Effector memory CD8-positive, alpha-beta T cell (primary cell): ENCODE data around the gene WWOX.

Experiments
- ATAC-seq: fragments of 150-1000 bp; cut with Tn5 transposase; replicated peaks from 2 replicates; pipeline ENCODE4 v1.10.0; 2021; ENCODE audit warnings: mild to moderate bottlenecking, moderate library complexity
- DNase-seq, 3 experiments: peaks; one replicate each; pipeline ENCODE4 v3.0.0; 2021
- H3K27ac Mint-ChIP-seq, 2 donors: one replicate each; pipeline ENCODE4 v1.8.0; 2022; ENCODE audit warnings: mild to moderate bottlenecking in 2 of 2, mixed read lengths in 2 of 2, moderate library complexity in 2 of 2
- H3K27me3 Mint-ChIP-seq, 2 donors: one replicate each; pipeline ENCODE4 v1.8.0; 2022; ENCODE audit warnings: mixed read lengths in 2 of 2
- H3K36me3 Mint-ChIP-seq: one replicate; pipeline ENCODE4 v1.8.0; 2022; ENCODE audit warnings: mild to moderate bottlenecking, moderate library complexity, mixed read lengths; ENCODE audit not compliant: insufficient read depth
- H3K4me1 Mint-ChIP-seq, 2 donors: one replicate each; pipeline ENCODE4 v1.8.0; 2022; ENCODE audit warnings: low read depth in 2 of 2, mixed read lengths in 2 of 2
- H3K4me3 Mint-ChIP-seq, 2 donors: one replicate each; pipeline ENCODE4 v1.8.0; 2022; ENCODE audit warnings: mild to moderate bottlenecking in 2 of 2, mixed read lengths in 2 of 2, moderate library complexity in 2 of 2
- H3K9me3 Mint-ChIP-seq, 2 donors: one replicate each; pipeline ENCODE4 v1.8.0; 2022; ENCODE audit warnings: mixed read lengths in 2 of 2

WWOX gene

GRCh38 chr16:78552106-78552675 is 452.7 kb downstream of the WWOX start:
- H3K9me3 Mint-ChIP-seq = no peaks in the 10 kb centered on the region
- peak overlapping the region in 1 of 2 donors; percentile 24 for H3K4me3 Mint-ChIP-seq
- H3K36me3 Mint-ChIP-seq = peaks cover 7% of the 10 kb centered on the region
- ATAC-seq (no peak), DNase-seq (no peak)
- no peak overlapping the region for H3K27ac Mint-ChIP-seq
- peaks cover 0 to 14% of the 10 kb centered on the region in 2 donors for H3K27me3 Mint-ChIP-seq
- peaks cover 19 to 20% of the 10 kb centered on the region in 2 donors for H3K4me1 Mint-ChIP-seq

GRCh38 chr16:78552716-78553115 is 453.3 kb downstream of the WWOX start:
- H3K4me3 Mint-ChIP-seq = no peak overlapping the region
- H3K9me3 Mint-ChIP-seq = no peaks in the 10 kb centered on the region
- H3K4me1 Mint-ChIP-seq = peaks cover 19 to 20% of the 10 kb centered on the region in 2 donors
- DNase-seq (no peak), ATAC-seq (no peak)
- no peak overlapping the region for H3K27ac Mint-ChIP-seq
- peaks cover 0 to 14% of the 10 kb centered on the region in 2 donors for H3K27me3 Mint-ChIP-seq
- H3K36me3 Mint-ChIP-seq = peaks cover 7% of the 10 kb centered on the region

GRCh38 chr16:78553268-78554039 is 454.0 kb downstream of the WWOX start:
- no peak for DNase-seq
- no peak for ATAC-seq
- H3K36me3 Mint-ChIP-seq = peaks cover 7% of the 10 kb centered on the region
- peaks cover 0 to 14% of the 10 kb centered on the region in 2 donors for H3K27me3 Mint-ChIP-seq
- no peak overlapping the region for H3K27ac Mint-ChIP-seq
- peaks cover 19 to 20% of the 10 kb centered on the region in 2 donors for H3K4me1 Mint-ChIP-seq
- H3K9me3 Mint-ChIP-seq = no peaks in the 10 kb centered on the region
- H3K4me3 Mint-ChIP-seq = peak overlapping the region in 1 of 2 donors; percentile 6

GRCh38 chr16:78556421-78556820 is 457.0 kb downstream of the WWOX start:
- Mint-ChIP-seq H3K36me3 (peaks cover 7% of the 10 kb centered on the region), H3K27ac (no peak overlapping the region), H3K9me3 (no peaks in the 10 kb centered on the region), H3K4me3 (no peak overlapping the region), H3K4me1 (peaks cover 18 to 19% of the 10 kb centered on the region in 2 donors), H3K27me3 (peaks cover 0 to 6% of the 10 kb centered on the region in 2 donors)
- DNase-seq (no peak), ATAC-seq (no peak)

GRCh38 chr16:78560997-78561396 is 461.5 kb downstream of the WWOX start:
- H3K4me1 Mint-ChIP-seq = peaks cover 0 to 1% of the 10 kb centered on the region in 2 donors
- H3K27me3 Mint-ChIP-seq = no peaks in the 10 kb centered on the region
- no peak overlapping the region for H3K4me3 Mint-ChIP-seq
- no peak overlapping the region for H3K27ac Mint-ChIP-seq
- DNase-seq = no peak
- ATAC-seq = no peak
- peaks cover 3% of the 10 kb centered on the region for H3K36me3 Mint-ChIP-seq
- H3K9me3 Mint-ChIP-seq = peaks cover 0 to 3% of the 10 kb centered on the region in 2 donors

GRCh38 chr16:78562111-78562510 is 462.7 kb downstream of the WWOX start:
- ATAC-seq (no peak), DNase-seq (no peak)
- no peak overlapping the region for H3K4me3 Mint-ChIP-seq
- no peaks in the 10 kb centered on the region for H3K27me3 Mint-ChIP-seq
- H3K27ac Mint-ChIP-seq = no peak overlapping the region
- peaks cover 0 to 3% of the 10 kb centered on the region in 2 donors for H3K9me3 Mint-ChIP-seq
- H3K4me1 Mint-ChIP-seq = peaks cover 8 to 12% of the 10 kb centered on the region in 2 donors
- no peaks in the 10 kb centered on the region for H3K36me3 Mint-ChIP-seq

GRCh38 chr16:78562650-78563049 is 463.2 kb downstream of the WWOX start:
- Mint-ChIP-seq H3K9me3 (peaks cover 0 to 3% of the 10 kb centered on the region in 2 donors), H3K4me3 (no peak overlapping the region), H3K27me3 (no peaks in the 10 kb centered on the region), H3K27ac (no peak overlapping the region), H3K36me3 (no peaks in the 10 kb centered on the region), H3K4me1 (peaks cover 8 to 12% of the 10 kb centered on the region in 2 donors)
- no peak for DNase-seq
- ATAC-seq = no peak

GRCh38 chr16:78563905-78564304 is 464.5 kb downstream of the WWOX start:
- Mint-ChIP-seq H3K27ac (no peak overlapping the region), H3K4me1 (peaks cover 8 to 12% of the 10 kb centered on the region in 2 donors), H3K36me3 (no peaks in the 10 kb centered on the region), H3K9me3 (peaks cover 0 to 3% of the 10 kb centered on the region in 2 donors), H3K4me3 (no peak overlapping the region), H3K27me3 (no peaks in the 10 kb centered on the region)
- no peak for ATAC-seq
- DNase-seq = no peak

- DNase-seq = no peak
- H3K9me3 Mint-ChIP-seq = peaks cover 0 to 3% of the 10 kb centered on the region in 2 donors
- no peak for ATAC-seq
These were observed 467.1 kb downstream of the WWOX start for GRCh38 chr16:78566397-78567073.

GRCh38 chr16:78570399-78571141 is 471.1 kb downstream of the WWOX start:
- H3K9me3 Mint-ChIP-seq = peaks cover 0 to 1% of the 10 kb centered on the region in 2 donors
- no peaks in the 10 kb centered on the region for H3K36me3 Mint-ChIP-seq
- no peak overlapping the region for H3K4me3 Mint-ChIP-seq
- no peaks in the 10 kb centered on the region for H3K27me3 Mint-ChIP-seq
- ATAC-seq (no peak), DNase-seq (no peak)
- H3K27ac Mint-ChIP-seq = peak overlapping the region; percentile 47 to 77
- H3K4me1 Mint-ChIP-seq = peaks cover 12 to 14% of the 10 kb centered on the region in 2 donors

More at GRCh38 chr16:78566397-78567073, 467.1 kb downstream of the WWOX start:
- Mint-ChIP-seq H3K27me3 (no peaks in the 10 kb centered on the region), H3K4me1 (peaks cover 12 to 14% of the 10 kb centered on the region in 2 donors), H3K27ac (peak overlapping the region in 1 of 2 donors; percentile 53), H3K4me3 (no peak overlapping the region), H3K36me3 (no peaks in the 10 kb centered on the region)

- Mint-ChIP-seq H3K36me3 (no peaks in the 10 kb centered on the region), H3K4me1 (peaks cover 8% of the 10 kb centered on the region in 2 donors), H3K27ac (no peak overlapping the region), H3K4me3 (no peak overlapping the region), H3K9me3 (peaks cover 0 to 1% of the 10 kb centered on the region in 2 donors), H3K27me3 (no peaks in the 10 kb centered on the region)
- ATAC-seq = no peak
- no peak for DNase-seq
These were observed 472.0 kb downstream of the WWOX start for GRCh38 chr16:78571434-78571833.

- Mint-ChIP-seq H3K9me3 (peaks cover 0 to 1% of the 10 kb centered on the region in 2 donors), H3K36me3 (no peaks in the 10 kb centered on the region), H3K27ac (no peak overlapping the region), H3K4me3 (no peak overlapping the region), H3K27me3 (no peaks in the 10 kb centered on the region), H3K4me1 (peaks cover 4 to 5% of the 10 kb centered on the region in 2 donors)
- ATAC-seq (no peak), DNase-seq (no peak)
These were observed 472.5 kb downstream of the WWOX start for GRCh38 chr16:78571898-78572358.

- DNase-seq = no peak
- Mint-ChIP-seq H3K27me3 (no peaks in the 10 kb centered on the region), H3K27ac (no peak overlapping the region), H3K9me3 (peaks cover 0 to 1% of the 10 kb centered on the region in 2 donors), H3K36me3 (no peaks in the 10 kb centered on the region), H3K4me1 (peaks cover 7% of the 10 kb centered on the region in 2 donors), H3K4me3 (no peak overlapping the region)
- no peak for ATAC-seq
These were observed 475.1 kb downstream of the WWOX start for GRCh38 chr16:78574571-78574970.
